PC-3 (cell line): ENCODE results near the gene GOLGA8F. TPM values are rescaled to one million over a fixed set of nuclear protein-coding genes. Genes with fewer than 3 reads are reported as not detected.
"Not testable (repeated sequence)": the region's sequence is repeated elsewhere in the genome, so short reads cannot be mapped to it uniquely, and the experiment has no call there.

ENCODE experiments used
- ATAC-seq: fragments of 200-7000 bp; cut with Tn5 transposase; 2 replicates; pipeline ENCODE4 v1.9.1; 2020; ENCODE audit warnings: mild to moderate bottlenecking, moderate library complexity
- Bru-seq: library from RNA; stranded (reverse); fragments of 400-500 nt; gene quantifications from one replicate; lab custom pipeline; 2021; lab: Mats Ljungman, UMichigan
- BruChase-seq, 2 experiments: library from RNA; stranded (reverse); fragments of 400-500 nt; gene quantifications; one replicate each; lab custom pipeline; 2021; lab: Mats Ljungman, UMichigan
- BruUV-seq: library from RNA; stranded (reverse); fragments of 400-500 nt; replicated peaks from 2 replicates; lab custom pipeline; 2021; lab: Mats Ljungman, UMichigan
- CTCF ChIA-PET: fragments of 300-600 bp; sonication (Branson Sonifier 250); formaldehyde crosslinking; loops from one replicate; lab custom pipeline; 2022; ENCODE audit warnings: antibody characterized with exemption; lab: Charles Lee
- POLR2A ChIA-PET: fragments of 300-600 bp; sonication (Branson Sonifier 250); formaldehyde crosslinking; loops from one replicate; lab custom pipeline; 2022; ENCODE audit warnings: antibody characterized with exemption; ENCODE audit not compliant: unreplicated experiment; lab: Charles Lee
- DNase-seq: peaks from one replicate; pipeline ENCODE4 v3.0.0-alpha.2; 2015
- H2AFZ ChIP-seq: fragments of 300-600 bp; sonication (generic); 2 replicates; pipeline ENCODE4 v1.6.0; 2016; ENCODE audit warnings: antibody characterized with exemption, low read length
- H3F3A ChIP-seq: fragments of 300-600 bp; sonication (generic); one replicate; pipeline ENCODE4 v1.6.0; 2017; ENCODE audit warnings: antibody characterized with exemption, low read length, control low read depth, mild to moderate bottlenecking; ENCODE audit not compliant: unreplicated experiment
- H3K27ac ChIP-seq: fragments of 300-600 bp; sonication (generic); 2 replicates; pipeline ENCODE4 v1.5.1; 2016; ENCODE audit warnings: mild to moderate bottlenecking, low read length
- H3K27me3 ChIP-seq: fragments of 300-600 bp; sonication (generic); 2 replicates; pipeline ENCODE4 v1.6.1; 2016; ENCODE audit warnings: low read length, mixed read lengths
- H3K36me3 ChIP-seq: fragments of 300-600 bp; sonication (generic); 2 replicates; pipeline ENCODE4 v1.6.1; 2016; ENCODE audit warnings: low read depth, mixed run types, low read length, mixed read lengths
- H3K4me1 ChIP-seq: fragments of 300-600 bp; sonication (generic); 2 replicates; pipeline ENCODE4 v1.5.1; 2016; ENCODE audit warnings: low read length; ENCODE audit not compliant: insufficient read depth
- H3K4me2 ChIP-seq: fragments of 300-600 bp; sonication (generic); 2 replicates; pipeline ENCODE4 v1.6.0; 2016; ENCODE audit warnings: low read length
- H3K4me3 ChIP-seq: fragments of 300-600 bp; sonication (generic); 2 replicates; pipeline ENCODE4 v1.5.1; 2016; ENCODE audit warnings: mild to moderate bottlenecking, low read length, mixed read lengths
- H3K79me2 ChIP-seq: fragments of 300-600 bp; sonication (generic); 2 replicates; pipeline ENCODE4 v1.6.1; 2017; ENCODE audit warnings: low read length, mixed read lengths
- H3K9ac ChIP-seq: fragments of 300-600 bp; sonication (generic); 2 replicates; pipeline ENCODE4 v1.6.0; 2016; ENCODE audit warnings: mild to moderate bottlenecking, low read length
- H3K9me2 ChIP-seq: fragments of 300-600 bp; sonication (generic); replicated peaks from 2 replicates; pipeline ENCODE4 v1.6.1; 2016; ENCODE audit warnings: mixed run types, low read length, mixed read lengths
- H3K9me3 ChIP-seq: fragments of 300-600 bp; sonication (generic); 2 replicates; pipeline ENCODE4 v1.6.1; 2016; ENCODE audit warnings: low read length, mixed read lengths
- H4K20me1 ChIP-seq: fragments of 300-600 bp; sonication (generic); 2 replicates; pipeline ENCODE4 v1.6.1; 2016; ENCODE audit warnings: low read length, mixed read lengths
- intact Hi-C: fragments of 100-400 bp; cut with micrococcal nuclease; formaldehyde crosslinking; loops from 2 replicates; pipeline ENCODE4 v1.9.0; 2023
- long read RNA-seq: library from polyadenylated mRNA; unstranded; transcript quantifications from one replicate; pipeline ENCODE4 v2.0.0, GENCODE V29; 2021; ENCODE audit not compliant: unreplicated experiment
- total RNA-seq: library from RNA; depleted of rRNA; stranded (reverse); fragments of >200 nt; gene quantifications from 2 replicates; pipeline ENCODE4 v1.2.3, GENCODE V29; 2014; rRNA removed

GOLGA8F gene, protein sequence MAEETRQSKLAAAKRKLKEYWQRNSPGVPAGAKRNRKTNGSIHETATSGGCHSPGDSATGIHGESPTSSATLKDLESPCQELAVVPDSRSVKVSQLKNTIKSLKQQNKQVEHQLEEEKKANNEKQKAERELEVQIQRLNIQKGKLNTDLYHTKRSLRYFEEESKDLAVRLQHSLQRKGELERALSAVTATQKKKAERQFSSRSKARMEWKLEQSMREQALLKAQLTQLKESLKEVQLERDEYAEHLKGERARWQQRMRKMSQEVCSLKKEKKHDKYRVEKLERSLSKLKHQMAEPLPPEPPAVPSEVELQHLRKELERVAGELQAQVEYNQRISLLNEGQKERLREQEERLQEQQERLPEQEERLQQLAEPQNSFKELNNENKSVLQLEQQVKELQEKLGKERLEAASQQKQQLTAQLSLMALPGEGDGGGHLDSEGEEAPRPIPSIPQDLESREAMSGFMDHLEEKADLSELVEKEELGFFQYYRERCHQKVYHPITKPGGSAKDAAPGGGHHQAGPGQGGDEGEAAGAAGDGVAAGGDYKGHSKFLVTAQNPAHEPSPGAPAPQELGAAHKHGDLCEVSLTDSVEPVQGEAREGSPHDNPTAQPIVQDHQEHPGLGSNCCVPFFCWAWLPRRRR
- not detected in 2 replicates for total RNA-seq
- not detected for Bru-seq, nascent RNA
- BruChase-seq, experiment 1, labeled RNA remaining after a 6-hour chase, result not detected
- BruChase-seq, experiment 2, labeled RNA remaining after a 2-hour chase, result not detected
- long read RNA-seq, result 0 reads

DNA sequence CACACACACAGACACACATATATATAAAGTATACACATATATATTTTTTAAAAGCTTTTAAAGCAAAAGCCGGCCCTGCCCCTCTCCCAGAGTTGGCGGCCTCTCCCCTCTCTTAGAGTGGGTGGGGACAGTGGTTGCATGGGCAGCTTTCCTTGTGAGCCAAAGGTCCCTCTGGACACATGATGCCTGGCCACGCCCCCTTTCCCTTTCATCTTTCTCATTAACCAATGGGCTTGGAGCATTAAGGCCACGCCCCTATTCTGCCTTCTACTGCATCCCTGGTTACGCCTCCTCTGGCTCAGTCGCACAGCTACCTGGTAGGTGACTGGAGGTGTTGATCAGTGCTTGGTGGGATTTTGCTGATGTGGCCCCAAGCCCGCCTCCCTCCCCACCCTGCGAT lies at the start of gene GOLGA8F:
Gene GOLGA8F (plus strand): TSS at position 301 of the 400 bp plus-strand sequence. CDS start 98 bp downstream, at position 399.
- H3K36me3 ChIP-seq, ATAC-seq, CTCF ChIA-PET, H3K4me1 ChIP-seq, BruUV-seq, DNase-seq, H4K20me1 ChIP-seq, H3K4me2 ChIP-seq, H3K9ac ChIP-seq, H3K27me3 ChIP-seq, H3F3A ChIP-seq, H2AFZ ChIP-seq, intact Hi-C loops, H3K9me3 ChIP-seq, H3K4me3 ChIP-seq, H3K27ac ChIP-seq, H3K79me2 ChIP-seq, H3K9me2 ChIP-seq, POLR2A ChIA-PET: not testable (repeated sequence)

DNA sequence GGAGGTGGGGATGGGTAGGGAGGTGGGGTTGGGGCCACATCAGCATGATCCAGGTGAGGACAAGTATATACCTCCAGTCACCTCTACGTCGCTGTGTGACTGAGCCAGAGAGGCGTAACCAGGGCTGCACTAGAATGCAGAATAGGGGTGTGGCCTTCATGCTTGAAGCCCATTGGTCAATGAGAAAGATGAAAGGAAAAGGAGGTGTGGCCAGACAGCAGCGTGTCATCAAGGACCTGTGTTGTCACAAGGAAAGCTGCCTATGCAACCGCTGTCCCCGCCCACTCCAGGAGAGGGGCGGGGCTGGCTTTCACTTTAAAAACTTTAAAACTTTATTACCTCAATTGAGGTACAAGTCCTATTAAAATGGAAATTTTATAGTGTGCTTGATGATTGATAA lies 20.5 kb upstream of the GOLGA8F start, which contains the start of gene GOLGA6L24:
Gene GOLGA6L24 (minus strand): TSS at position 101 of the 400 bp plus-strand sequence. CDS start 61 bp downstream, at position 40.
- H3K27ac ChIP-seq, H3K27me3 ChIP-seq, H2AFZ ChIP-seq, H3K9ac ChIP-seq, DNase-seq, H4K20me1 ChIP-seq, ATAC-seq, BruUV-seq, POLR2A ChIA-PET, H3K79me2 ChIP-seq, H3K36me3 ChIP-seq, H3K9me3 ChIP-seq, H3K9me2 ChIP-seq, H3K4me3 ChIP-seq, CTCF ChIA-PET, H3K4me2 ChIP-seq, H3K4me1 ChIP-seq, intact Hi-C loops, H3F3A ChIP-seq: not testable (repeated sequence)

DNA sequence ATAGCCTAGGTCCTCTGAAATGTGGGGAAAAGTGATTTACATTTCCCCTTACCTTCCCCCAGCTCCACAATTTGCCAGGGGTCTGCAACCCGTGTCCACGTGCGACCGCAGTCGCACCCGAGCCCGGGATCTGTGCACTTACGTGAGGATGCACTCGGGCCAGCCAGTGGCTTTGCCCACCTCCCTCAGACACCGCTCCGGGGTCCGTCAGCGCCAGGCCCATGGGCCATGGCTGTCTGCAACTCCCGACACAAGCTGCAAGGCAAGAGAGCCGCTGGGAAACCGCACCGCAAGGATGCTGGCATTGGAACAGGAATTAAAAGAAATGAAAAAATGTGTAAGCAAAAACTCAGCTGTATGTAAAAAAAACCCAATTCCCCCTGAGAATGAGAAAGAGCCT lies 13.0 kb upstream of the GOLGA8F start:
- H3K27ac ChIP-seq, intact Hi-C loops, POLR2A ChIA-PET, H3K79me2 ChIP-seq, H3K4me3 ChIP-seq, H3K4me2 ChIP-seq, H3K27me3 ChIP-seq, H3F3A ChIP-seq, H3K9me2 ChIP-seq, H3K9ac ChIP-seq, CTCF ChIA-PET, H4K20me1 ChIP-seq, H3K4me1 ChIP-seq, BruUV-seq, H3K9me3 ChIP-seq, DNase-seq, H2AFZ ChIP-seq, ATAC-seq, H3K36me3 ChIP-seq: not testable (repeated sequence)

DNA sequence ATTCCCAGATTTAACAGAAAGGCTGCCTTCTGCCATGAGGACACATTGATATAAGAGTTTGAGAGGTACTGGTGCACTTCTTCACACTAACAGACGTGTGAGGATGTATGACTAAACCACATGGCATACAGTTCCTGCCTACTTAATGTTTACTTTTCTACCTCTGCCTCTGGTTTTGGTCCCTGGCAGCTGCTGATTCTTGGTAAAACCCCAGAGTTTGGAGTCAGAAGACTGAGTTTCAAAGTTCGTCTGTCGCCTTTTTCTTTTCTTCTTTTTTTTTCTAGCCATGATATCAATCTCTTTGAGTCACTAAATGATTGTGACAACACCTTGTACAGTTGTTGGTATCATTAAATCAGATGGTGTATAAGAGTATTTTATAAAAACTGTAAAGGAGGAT lies 1.6 kb downstream of the GOLGA8F start:
- H3K9me3 ChIP-seq, intact Hi-C loops: not testable (repeated sequence)

DNA sequence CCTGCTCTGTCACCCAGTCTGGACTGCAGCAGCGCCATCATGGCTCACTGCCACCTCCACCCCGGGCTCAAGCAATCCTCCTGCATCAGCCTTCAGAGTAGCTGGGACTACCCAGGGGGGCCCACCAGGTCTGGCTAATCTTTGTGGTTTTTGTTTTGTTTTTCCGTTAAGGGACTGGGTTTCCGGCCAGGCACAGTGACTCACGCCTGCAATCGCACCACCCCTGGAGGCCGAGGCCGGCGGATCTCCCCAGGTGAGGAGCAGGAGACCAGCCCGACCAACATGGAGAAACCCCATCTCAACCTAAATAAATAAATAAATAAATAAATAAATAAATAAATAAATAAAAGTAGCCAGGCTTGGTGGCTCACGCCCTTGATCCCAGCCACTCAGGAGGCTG lies 17.6 kb downstream of the GOLGA8F start:
- H3F3A ChIP-seq, H3K4me3 ChIP-seq, H3K9me3 ChIP-seq, DNase-seq, ATAC-seq, H3K36me3 ChIP-seq, H2AFZ ChIP-seq, CTCF ChIA-PET, H4K20me1 ChIP-seq, H3K27ac ChIP-seq, intact Hi-C loops, H3K9ac ChIP-seq, POLR2A ChIA-PET, BruUV-seq, H3K9me2 ChIP-seq, H3K4me1 ChIP-seq, H3K79me2 ChIP-seq, H3K27me3 ChIP-seq, H3K4me2 ChIP-seq: not testable (repeated sequence)

More for the DNA sequence above, 1.6 kb downstream of the GOLGA8F start:
- H3K36me3 ChIP-seq, H3K79me2 ChIP-seq, DNase-seq, H3K4me2 ChIP-seq, CTCF ChIA-PET, BruUV-seq, H3K9me2 ChIP-seq, H3K27ac ChIP-seq, H2AFZ ChIP-seq, H3F3A ChIP-seq, H3K4me1 ChIP-seq, ATAC-seq, H3K27me3 ChIP-seq, H4K20me1 ChIP-seq, POLR2A ChIA-PET, H3K4me3 ChIP-seq, H3K9ac ChIP-seq: not testable (repeated sequence)

DNA sequence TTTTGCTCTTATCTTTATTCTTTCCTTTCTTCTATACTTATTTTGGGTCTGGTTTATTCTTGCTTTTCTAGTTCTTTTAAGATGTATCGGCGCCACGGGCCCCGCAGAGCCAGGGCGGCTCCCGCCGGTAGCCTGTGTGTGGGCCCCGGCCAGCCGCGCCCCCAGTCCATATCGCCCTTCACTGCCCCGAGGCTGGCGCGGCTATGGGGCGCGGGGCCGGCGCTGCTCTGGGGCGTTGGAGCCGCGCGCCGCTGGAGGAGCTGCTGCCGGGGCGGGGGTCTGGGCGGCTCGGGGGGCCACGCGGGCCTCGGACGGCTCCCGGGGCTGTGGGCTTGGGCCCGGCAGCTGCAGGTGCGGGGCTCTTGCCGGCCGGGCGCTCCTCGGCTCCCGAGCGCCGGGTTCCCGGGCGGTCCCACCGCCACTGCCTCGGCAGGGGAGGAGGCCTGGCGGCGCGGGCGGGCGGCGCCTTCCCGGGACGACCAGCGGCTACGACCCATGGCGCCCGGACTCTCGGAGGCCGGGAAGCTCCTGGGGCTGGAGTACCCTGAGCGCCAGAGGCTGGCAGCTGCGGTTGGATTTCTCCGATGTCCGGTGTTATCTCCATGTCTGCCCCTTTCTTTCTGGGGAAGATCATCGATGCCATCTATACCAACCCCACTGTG lies 24.4 kb downstream of the GOLGA8F start:
- H3K9ac ChIP-seq, H3K27me3 ChIP-seq, POLR2A ChIA-PET, H3K9me2 ChIP-seq, H3K27ac ChIP-seq, H4K20me1 ChIP-seq, H3F3A ChIP-seq, H2AFZ ChIP-seq, ATAC-seq, H3K4me3 ChIP-seq, DNase-seq, H3K36me3 ChIP-seq, BruUV-seq, H3K4me1 ChIP-seq, CTCF ChIA-PET, H3K9me3 ChIP-seq, H3K79me2 ChIP-seq, H3K4me2 ChIP-seq, intact Hi-C loops: not testable (repeated sequence)
